Activated gamma-delta T cell treated with Interleukin-2 at 50 U/mL for 16 hours (primary cell): ENCODE measurements around the gene GRK1.

Experiments used
- DNase-seq: peaks from one replicate; pipeline ENCODE4 v3.0.0-alpha.2; 2020

GRK1 gene

GRCh38 chr13:113763254-113763653 lies 96.2 kb downstream of the GRK1 start:
- no peak for DNase-seq

- DNase-seq: no peak
Observed at GRCh38 chr13:113763961-113764792, 97.2 kb downstream of the GRK1 start.

- no peak for DNase-seq
Observed at GRCh38 chr13:113764793-113765563, 98.0 kb downstream of the GRK1 start.

DNA sequence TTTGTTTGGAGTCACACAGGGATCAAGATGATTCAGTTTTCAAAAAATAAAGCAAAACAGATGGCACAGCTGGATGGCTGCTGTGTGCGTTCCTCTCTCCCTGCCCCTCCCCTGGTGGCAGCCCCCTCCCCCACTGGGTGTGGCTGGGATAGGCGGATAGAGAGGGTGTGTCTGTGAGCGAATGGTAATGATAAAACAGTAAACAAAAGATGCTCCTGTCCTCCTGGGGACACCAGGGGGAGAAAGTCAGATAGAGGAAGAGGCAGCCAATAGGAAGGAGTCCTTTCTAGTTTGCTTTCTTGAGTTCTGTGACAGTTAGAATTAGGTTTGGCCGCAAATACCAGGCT lies 98.5 kb downstream of the GRK1 start:
- DNase-seq: no peak

DNA sequence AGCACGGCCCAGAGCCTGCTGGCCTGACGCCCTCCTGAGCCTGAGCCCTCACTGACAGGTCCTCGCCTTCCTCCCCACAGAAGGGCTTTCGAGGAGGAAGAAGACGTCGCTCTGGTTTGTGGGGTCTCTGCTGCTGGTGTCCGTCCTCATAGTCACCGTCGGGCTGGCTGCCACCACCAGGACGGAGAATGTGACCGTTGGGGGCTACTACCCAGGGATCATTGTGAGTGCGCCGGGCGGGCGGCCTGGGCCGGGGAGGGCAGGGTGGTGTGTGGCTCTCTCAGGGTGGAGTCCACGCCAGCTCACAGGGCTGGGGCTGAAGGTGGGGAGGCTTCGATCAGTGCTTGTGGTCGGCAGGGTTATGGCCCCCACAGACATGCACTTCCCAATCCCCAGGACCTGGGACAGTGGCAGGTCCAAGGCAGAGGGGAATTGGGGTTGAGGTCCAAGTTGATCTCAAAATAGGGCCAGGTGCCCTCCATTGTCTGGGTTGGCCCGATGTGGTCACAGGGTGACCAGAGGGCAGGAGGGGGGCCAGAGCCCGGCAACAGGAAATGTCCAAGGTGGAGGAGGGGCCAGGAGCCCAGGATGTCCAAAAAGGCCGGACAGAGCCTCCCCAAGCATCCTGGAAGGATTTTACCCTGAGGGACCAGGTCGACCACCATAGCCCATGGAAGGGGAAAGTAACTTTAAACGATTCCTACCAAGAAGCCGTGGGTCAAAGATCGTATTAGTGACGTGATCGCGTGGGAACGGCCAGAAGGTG lies 99.2 kb downstream of the GRK1 start:
- DNase-seq: no peak

DNA sequence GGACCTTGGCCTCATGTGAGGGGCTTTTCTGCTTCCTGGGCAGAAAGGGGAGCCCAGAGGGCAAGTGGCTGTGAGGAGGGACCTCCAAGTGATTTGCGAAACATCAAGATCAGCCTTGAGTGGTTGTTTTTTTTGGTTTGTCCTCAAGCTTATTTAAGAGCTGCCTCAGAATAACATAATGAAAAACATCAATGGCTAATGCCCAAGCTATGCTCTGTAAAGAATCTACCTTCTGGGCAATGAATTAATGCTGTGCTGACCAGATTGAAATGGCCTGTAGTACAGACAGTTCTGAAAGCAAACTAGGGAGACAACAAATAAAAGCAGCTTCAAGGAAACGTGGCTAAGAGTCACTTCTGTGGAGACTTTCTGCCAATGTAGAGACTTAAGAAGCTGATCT lies 100.3 kb downstream of the GRK1 start:
- no peak for DNase-seq

- DNase-seq: no peak
Observed at GRCh38 chr13:113768018-113768905, 101.2 kb downstream of the GRK1 start.

DNA sequence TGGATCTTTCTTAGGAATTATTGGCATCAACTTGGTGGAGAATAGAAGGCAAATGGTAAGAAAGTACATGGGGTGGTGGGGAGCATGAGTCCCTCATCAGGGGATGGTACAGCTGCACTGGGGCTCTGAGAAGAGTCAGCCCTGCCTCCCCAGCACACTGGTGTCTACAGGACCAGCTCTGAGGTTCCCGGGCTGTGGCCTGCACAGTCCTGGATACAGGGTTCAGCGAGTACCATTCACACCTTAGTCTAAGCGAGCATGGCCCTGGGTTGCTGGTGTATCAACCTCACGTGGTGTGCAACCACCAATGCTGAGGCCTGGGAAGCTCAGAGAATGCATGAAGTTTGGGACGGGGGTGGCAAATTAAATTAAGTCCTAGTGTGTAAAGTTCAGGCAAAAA lies 102.1 kb downstream of the GRK1 start:
- DNase-seq: no peak

DNA sequence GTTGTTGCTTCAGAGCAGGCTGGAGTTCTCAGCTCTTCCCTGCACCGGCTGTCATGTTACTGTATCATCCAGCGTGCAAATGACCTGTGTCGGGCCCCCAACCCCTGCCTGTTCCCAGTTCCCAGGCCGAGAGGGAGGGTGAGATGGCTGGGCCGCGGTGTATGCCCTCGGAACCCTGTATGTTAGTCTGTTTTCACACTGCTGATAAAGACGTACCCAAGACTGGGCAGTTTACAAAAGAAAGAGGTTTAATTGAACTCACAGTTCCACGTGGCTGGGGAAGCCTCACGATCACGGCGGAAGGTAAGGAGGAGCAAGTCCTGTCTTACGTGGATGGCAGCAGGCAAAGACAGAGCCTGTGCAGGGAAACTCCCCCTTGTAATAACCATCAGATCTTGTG lies 102.9 kb downstream of the GRK1 start:
- DNase-seq: no peak

- no peak for DNase-seq
Observed at GRCh38 chr13:113770441-113770840, 103.4 kb downstream of the GRK1 start.

- no peak for DNase-seq
Observed at GRCh38 chr13:113770937-113771336, 103.9 kb downstream of the GRK1 start.

DNA sequence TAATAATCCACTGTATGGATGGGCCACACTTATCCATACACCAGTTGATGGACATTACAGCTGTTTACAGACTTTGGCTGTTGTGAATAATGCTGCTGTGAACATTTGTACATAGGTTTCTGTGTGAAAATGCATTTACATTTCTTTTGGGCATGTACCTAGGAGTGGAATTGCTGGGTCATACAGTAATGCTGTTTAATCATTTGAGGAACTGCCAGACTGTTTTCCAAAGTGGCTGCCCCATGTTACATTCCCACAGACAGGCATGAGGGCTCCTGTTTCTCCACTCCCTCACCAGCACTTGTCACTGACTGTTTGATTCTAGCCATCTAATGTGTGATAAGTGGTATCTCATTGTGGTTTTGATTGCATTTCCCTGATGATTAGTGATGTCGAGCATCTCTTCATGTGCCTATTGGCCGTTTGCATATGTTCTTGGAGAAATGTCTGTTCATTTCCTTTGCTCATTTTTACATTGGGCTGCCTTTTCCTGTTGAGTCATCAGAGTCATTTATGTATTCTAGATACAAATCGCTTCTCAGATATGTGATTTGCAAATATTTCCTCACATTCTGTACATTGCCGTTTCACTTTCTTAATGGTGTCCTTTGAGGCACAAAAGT lies 104.8 kb downstream of the GRK1 start:
- DNase-seq: no peak

DNA sequence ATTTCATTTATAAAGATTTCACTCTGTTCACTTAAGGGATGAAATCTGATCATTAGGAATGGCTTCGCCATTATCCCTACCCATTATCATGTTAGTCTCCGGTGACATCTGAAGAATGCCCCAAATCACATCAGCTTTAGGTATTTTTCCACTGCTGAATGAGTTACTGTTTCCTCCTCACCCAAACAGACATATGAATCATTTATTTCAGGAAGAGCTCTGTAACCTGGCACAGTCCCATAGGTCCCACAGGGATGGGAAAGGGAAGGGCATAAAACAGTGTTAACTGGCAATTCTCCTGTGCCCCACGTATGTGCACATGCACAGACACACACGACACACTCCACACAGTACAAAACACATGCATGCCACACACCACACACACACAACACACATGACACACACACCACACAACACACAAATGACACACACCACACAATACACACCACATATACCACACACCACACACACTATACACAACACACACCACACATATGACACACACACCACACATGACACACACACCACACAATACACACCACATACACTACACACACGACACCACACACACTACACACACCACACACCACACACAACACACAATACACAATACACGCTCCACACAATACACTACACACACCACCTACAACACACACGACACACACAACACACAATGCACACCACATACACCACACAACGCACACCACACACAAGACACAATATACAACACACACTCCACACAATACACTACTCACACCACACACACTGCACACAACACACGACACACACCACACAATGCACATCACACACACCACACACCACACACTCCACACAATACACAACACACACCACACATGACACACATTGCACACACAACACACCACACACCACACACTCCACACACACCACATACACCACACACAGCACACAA lies 107.4 kb downstream of the GRK1 start:
- no peak for DNase-seq

DNA sequence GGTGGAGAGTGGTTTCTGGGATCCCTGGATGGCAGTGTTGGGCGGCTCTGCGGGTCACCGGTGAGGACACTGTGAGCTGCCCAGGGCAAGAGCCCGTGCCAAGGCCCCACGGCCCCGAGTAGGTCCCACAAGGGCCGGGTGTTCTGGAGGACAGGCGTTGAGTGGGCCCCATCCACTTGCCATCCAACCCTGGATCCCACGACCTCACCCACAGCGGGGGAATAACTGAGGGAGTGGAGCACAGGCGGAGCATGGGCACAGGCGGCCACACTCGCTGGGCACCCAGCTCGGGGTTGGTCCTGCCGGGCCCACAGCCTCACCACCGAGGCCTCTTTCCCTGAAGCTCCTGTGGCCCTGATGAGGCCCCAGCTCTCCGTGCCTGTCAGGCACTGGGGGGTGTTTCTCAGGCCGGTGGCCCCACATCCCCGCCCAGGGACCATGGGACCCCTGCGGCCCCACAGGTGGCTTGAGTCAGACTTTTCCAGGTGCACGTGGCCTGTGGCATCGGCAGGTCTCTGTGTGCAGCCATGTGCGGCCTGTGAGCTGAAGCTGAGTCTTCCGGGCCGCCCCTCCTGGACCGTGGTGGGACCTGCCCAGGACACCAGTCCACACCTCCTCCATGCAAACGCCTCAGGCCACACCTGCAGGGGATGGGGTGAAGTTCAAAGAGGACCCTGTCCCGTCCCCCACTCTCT lies 108.6 kb downstream of the GRK1 start:
- DNase-seq: no peak

DNA sequence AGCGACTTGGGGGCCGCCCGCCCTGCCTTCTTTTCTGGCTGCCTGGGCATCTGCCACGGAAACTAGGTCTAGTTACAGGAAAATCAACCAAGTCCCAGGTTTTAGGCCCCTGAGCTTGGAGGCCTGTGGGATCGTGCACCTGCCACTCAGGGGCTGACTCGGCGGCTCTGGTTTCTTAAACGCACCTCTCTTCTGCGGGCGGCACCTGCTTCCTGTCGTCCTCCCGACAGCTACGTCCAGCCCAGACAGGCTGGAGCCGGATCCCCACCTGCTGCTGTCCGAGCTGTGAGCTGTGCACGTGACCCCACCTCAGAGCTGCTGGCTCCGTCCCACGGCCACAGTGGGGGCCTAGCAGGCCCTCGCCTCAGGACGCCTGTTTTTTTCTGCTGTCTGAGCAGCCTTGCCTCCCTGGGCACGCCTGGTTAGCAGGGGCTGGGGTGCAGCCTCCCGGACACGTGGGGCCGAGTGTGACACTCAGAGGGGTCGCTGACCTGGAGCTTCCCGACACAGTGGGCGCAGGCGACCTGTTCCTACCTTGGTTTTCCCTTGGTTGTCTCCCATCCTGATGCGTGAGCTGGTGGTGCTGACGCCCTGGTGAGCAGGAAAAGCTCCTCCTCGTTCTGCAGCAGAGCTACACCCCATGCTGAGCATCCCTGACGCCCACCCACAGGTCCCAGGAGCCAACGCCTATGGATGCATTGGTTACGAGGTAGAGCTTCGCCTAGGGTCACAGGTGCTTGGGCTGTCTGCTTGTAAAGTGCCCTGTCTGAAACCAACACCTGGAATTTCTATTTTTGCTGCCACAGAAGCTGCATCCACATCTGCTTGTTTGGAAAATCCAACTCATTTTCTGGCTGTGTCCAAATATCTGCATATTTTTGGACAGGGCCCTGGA lies 109.5 kb downstream of the GRK1 start:
- no peak for DNase-seq

GRCh38 chr13:113777311-113778260 lies 110.6 kb downstream of the GRK1 start:
- no peak for DNase-seq

DNA sequence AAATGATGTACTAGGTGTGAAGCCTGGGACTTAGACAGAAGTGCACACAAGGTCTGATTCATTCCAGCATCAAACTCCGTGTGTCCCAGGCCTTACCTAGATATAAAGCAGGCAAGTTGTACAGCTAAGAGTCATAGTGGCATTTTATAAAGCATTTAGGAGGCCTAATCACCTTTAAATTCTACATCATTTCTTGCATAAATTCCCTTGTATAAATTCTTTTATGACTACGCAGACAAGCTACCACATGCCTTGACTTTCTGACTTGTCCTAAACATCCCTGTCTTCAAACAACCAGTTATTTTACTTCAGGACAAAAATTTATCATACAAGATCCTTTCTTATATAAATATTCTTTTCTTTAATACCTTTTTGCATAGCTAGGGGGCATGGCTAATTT lies 114.6 kb downstream of the GRK1 start:
- DNase-seq: no peak

- no peak for DNase-seq
Observed at GRCh38 chr13:113782472-113782871, 115.5 kb downstream of the GRK1 start.
